ENCODE data around the gene TSPAN7. TPM values are rescaled to one million over a fixed set of nuclear protein-coding genes. Genes with fewer than 3 reads are reported as not detected.

The TSPAN7 gene
- total RNA-seq, 2 experiments from 2014 or later = 0.50 to 0.74 TPM

GRCh38 chrX:38694394-38694793 lies 133.1 kb downstream of the TSPAN7 start:
- H3K36me3 Mint-ChIP-seq (ENCODE audit: low read depth) = no peaks in the 10 kb centered on the region
- no peak overlapping the region for H3K27ac Mint-ChIP-seq
- H3K9me3 Mint-ChIP-seq = no peaks in the 10 kb centered on the region
- H3K27me3 Mint-ChIP-seq = no peaks in the 10 kb centered on the region
- POLR2A ChIA-PET = no interaction called here
- intact Hi-C loops (cut with micrococcal nuclease) = no loop called here
- DNase-seq (no peak), ATAC-seq (no peak)
- TF ChIP-seq CTCF (IDR thresholded peaks at IDR 0.05) = no peak
- H3K4me1 Mint-ChIP-seq (ENCODE audit: low read depth) = no peaks in the 10 kb centered on the region
- CTCF ChIA-PET = no interaction called here
- H3K4me3 Mint-ChIP-seq = no peak overlapping the region

DNA sequence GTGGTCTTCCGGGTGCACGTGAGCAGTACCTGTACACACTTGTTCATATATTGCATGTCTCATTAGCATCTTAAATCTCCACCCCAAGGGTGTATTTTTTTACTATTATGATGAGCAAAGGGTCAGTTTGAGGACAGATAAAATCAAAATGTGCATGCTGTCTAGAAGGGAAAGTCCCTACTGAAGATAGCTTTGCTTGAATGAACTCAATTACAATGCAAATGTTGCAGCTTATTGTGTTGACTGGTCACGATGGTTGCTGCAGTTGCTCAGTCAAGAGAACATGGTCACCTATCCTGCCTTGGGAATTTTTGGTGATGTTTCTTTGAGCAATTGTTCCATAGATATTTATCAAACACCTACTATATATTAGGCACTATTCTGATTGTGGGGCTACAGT lies 136.1 kb downstream of the TSPAN7 start:
- Mint-ChIP-seq H3K36me3 (ENCODE audit: low read depth) (no peaks in the 10 kb centered on the region), H3K4me1 (ENCODE audit: low read depth) (no peaks in the 10 kb centered on the region), H3K27me3 (peaks cover 5% of the 10 kb centered on the region), H3K9me3 (no peaks in the 10 kb centered on the region), H3K27ac (no peak overlapping the region), H3K4me3 (no peak overlapping the region)
- ChIA-PET POLR2A (no interaction called here), CTCF (no interaction called here)
- ATAC-seq (no peak), DNase-seq (no peak)
- intact Hi-C loops (cut with micrococcal nuclease) = no loop called here
- TF ChIP-seq CTCF (IDR thresholded peaks at IDR 0.05) = no peak

- no peak overlapping the region for H3K27ac Mint-ChIP-seq
- peaks cover under 1% of the 10 kb centered on the region for H3K4me1 Mint-ChIP-seq (ENCODE audit: low read depth)
- H3K36me3 Mint-ChIP-seq (ENCODE audit: low read depth) = no peaks in the 10 kb centered on the region
- no peak for DNase-seq
- ATAC-seq = no peak
- H3K27me3 Mint-ChIP-seq = peaks cover 5% of the 10 kb centered on the region
- ChIA-PET CTCF (no interaction called here), POLR2A (no interaction called here)
- intact Hi-C loops (cut with micrococcal nuclease) = no loop called here
- H3K4me3 Mint-ChIP-seq = no peak overlapping the region
- TF ChIP-seq CTCF (IDR thresholded peaks at IDR 0.05) = no peak
- no peaks in the 10 kb centered on the region for H3K9me3 Mint-ChIP-seq
These were observed 137.8 kb downstream of the TSPAN7 start for GRCh38 chrX:38699121-38699520.

DNA sequence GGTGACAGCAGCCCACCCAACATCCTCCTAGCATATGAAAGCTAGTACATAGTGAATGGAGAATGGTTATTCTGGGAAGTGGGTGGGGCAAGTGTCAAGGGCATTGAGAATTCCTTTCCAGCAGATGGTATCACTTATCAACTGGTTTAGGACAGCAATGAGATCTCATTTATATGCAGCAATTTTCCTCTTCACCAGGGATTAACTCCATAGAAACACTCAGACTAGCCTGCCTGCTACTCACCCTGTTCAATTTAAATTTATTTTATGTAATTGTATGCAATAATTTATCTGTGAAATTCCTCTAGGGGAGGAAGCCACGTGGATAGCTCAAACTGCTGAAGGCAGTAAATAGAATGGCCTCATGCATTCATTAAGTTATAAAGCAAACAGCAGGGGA lies 138.4 kb downstream of the TSPAN7 start:
- H3K9me3 Mint-ChIP-seq = no peaks in the 10 kb centered on the region
- H3K27ac Mint-ChIP-seq = no peak overlapping the region
- ChIA-PET CTCF (no interaction called here), POLR2A (no interaction called here)
- TF ChIP-seq CTCF (IDR thresholded peaks at IDR 0.05) = no peak
- H3K27me3 Mint-ChIP-seq = peaks cover 5% of the 10 kb centered on the region
- H3K4me1 Mint-ChIP-seq (ENCODE audit: low read depth) = peaks cover 2% of the 10 kb centered on the region
- DNase-seq (no peak), ATAC-seq (no peak)
- H3K36me3 Mint-ChIP-seq (ENCODE audit: low read depth) = no peaks in the 10 kb centered on the region
- H3K4me3 Mint-ChIP-seq = no peak overlapping the region
- intact Hi-C loops (cut with micrococcal nuclease) = no loop called here

DNA sequence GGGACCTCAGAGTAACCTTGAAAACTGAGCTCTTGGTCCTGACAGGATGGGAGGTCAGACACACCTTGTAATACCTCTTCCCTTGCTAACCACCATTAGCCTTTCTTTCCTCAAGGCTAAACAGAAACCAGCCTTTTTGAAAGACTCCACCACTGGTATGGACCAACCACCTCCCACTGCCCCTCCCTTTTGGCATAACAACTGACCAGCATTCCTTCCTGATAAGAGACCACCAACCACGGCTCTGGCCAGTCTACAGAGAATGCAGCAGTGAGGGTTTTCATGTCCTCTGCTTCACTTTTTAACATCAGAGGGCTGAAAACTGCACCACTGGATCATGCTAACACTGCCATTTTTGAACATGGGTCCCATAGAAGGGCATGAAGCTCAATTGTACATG lies 139.7 kb downstream of the TSPAN7 start:
- no peaks in the 10 kb centered on the region for H3K36me3 Mint-ChIP-seq (ENCODE audit: low read depth)
- H3K4me3 Mint-ChIP-seq = no peak overlapping the region
- no peak overlapping the region for H3K27ac Mint-ChIP-seq
- ChIA-PET POLR2A (no interaction called here), CTCF (no interaction called here)
- H3K4me1 Mint-ChIP-seq (ENCODE audit: low read depth) = peaks cover 2% of the 10 kb centered on the region
- H3K9me3 Mint-ChIP-seq = no peaks in the 10 kb centered on the region
- intact Hi-C loops (cut with micrococcal nuclease) = no loop called here
- TF ChIP-seq CTCF (IDR thresholded peaks at IDR 0.05) = no peak
- no peak for DNase-seq
- peaks cover 5% of the 10 kb centered on the region for H3K27me3 Mint-ChIP-seq
- ATAC-seq = no peak

All from activated CD8-positive, alpha-beta T cell treated with anti-CD3 and anti-CD28 coated beads for 36 hours (primary cell).